DND-41 (cell line): ENCODE results near the gene UNC13B.

Experiments used
- CTCF ChIP-seq: IDR thresholded peaks from 2 replicates; pipeline ENCODE4 v1.5.1; 2012; ENCODE audit warnings: borderline replicate concordance, low read length, moderate library complexity, mild to moderate bottlenecking; ENCODE audit not compliant: poor library complexity, severe bottlenecking; ENCODE audit errors: extremely low read depth
- EZH2 ChIP-seq: IDR thresholded peaks from 3 replicates; pipeline ENCODE4 v1.6.1; 2012; ENCODE audit warnings: borderline replicate concordance, low read depth, mild to moderate bottlenecking, moderate library complexity, low read length, inconsistent platforms; ENCODE audit not compliant: severe bottlenecking

- TF ChIP-seq CTCF (no peak), EZH2 (no peak)
Observed at GRCh38 chr9:35335164-35335563, 173.4 kb downstream of the UNC13B start.
